ENCODE measurements around the gene PUS1. TPM values are rescaled to one million over a fixed set of nuclear protein-coding genes. Genes with fewer than 3 reads are reported as not detected.
"Not testable (repeated sequence)": the region's sequence is repeated elsewhere in the genome, so short reads cannot be mapped to it uniquely, and the experiment has no call there.

Gene PUS1
- total RNA-seq, result 20.5 TPM

GRCh38 chr12:131928711-131929580, at the start of gene PUS1:
TSS of gene PUS1 (plus strand) at chr12:131929276. CDS start at chr12:131929723, 447 bp downstream.
- ATAC-seq, result peak; percentile 92

- peak; percentile 85 for ATAC-seq
Observed at GRCh38 chr12:131882804-131883520, 46.1 kb upstream of the PUS1 start.

- ATAC-seq, result peak; percentile 54
Observed at GRCh38 chr12:131883521-131883900, 45.6 kb upstream of the PUS1 start.

- not testable (repeated sequence) for ATAC-seq
Observed at GRCh38 chr12:131885076-131885475, 44.0 kb upstream of the PUS1 start.

- ATAC-seq, result no peak
Observed at GRCh38 chr12:131885543-131886057, 43.5 kb upstream of the PUS1 start.

GRCh38 chr12:131891722-131892121, 37.4 kb upstream of the PUS1 start:
- not testable (repeated sequence) for ATAC-seq

GRCh38 chr12:131892711-131893604, 36.1 kb upstream of the PUS1 start:
- no peak for ATAC-seq

GRCh38 chr12:131893605-131894312, 35.3 kb upstream of the PUS1 start:
- ATAC-seq, result no peak

- peak; percentile 84 for ATAC-seq
Observed at GRCh38 chr12:131894313-131894860, 34.7 kb upstream of the PUS1 start, which contains the start of gene ULK1. TSS of gene ULK1 (plus strand) at chr12:131894622. CDS start at chr12:131895002, 380 bp downstream.

- no peak for ATAC-seq
Observed at GRCh38 chr12:131894981-131895639, 34.0 kb upstream of the PUS1 start.

GRCh38 chr12:131895640-131896079, 33.4 kb upstream of the PUS1 start:
- no peak for ATAC-seq

- peak; percentile 85 for ATAC-seq
Observed at GRCh38 chr12:131896080-131896810, 32.8 kb upstream of the PUS1 start.

GRCh38 chr12:131896811-131897270, 32.2 kb upstream of the PUS1 start:
- peak; percentile 17 for ATAC-seq

GRCh38 chr12:131897276-131897675, 31.8 kb upstream of the PUS1 start:
- no peak for ATAC-seq

GRCh38 chr12:131897875-131898274, 31.2 kb upstream of the PUS1 start:
- ATAC-seq, result no peak

- ATAC-seq, result no peak
Observed at GRCh38 chr12:131900397-131900796, 28.7 kb upstream of the PUS1 start.

GRCh38 chr12:131901431-131902331, 27.4 kb upstream of the PUS1 start:
- ATAC-seq, result no peak

Measured in esophagus mucosa (tissue), 1 donor.